Endothelial cell of umbilical vein (primary cell): Measurements from ENCODE around the gene NOP10. TPM values are rescaled to one million over a fixed set of nuclear protein-coding genes. Genes with fewer than 3 reads are reported as not detected.

Experiments used
- BruUV-seq: library from RNA; stranded (reverse); fragments of 400-500 nt; replicated peaks from 2 replicates; lab custom pipeline; 2021; lab: Mats Ljungman, UMichigan
- CTCF ChIA-PET: fragments of 300-600, 350-600 bp; sonication (Branson Sonifier 250); formaldehyde crosslinking; loops from one replicate; lab custom pipeline; 2021; ENCODE audit warnings: antibody characterized with exemption, inconsistent platforms; lab: Charles Lee
- POLR2A ChIA-PET: fragments of 300-600, 350-600 bp; sonication (Branson Sonifier 250); formaldehyde crosslinking; loops from one replicate; lab custom pipeline; 2021; ENCODE audit warnings: antibody characterized with exemption, inconsistent platforms; lab: Charles Lee
- DNase-seq: peaks from one replicate; pipeline ENCODE4 v3.0.0-alpha.2; 2011; ENCODE audit warnings: low read depth, low spot score
- FAIRE-seq: peaks from 2 replicates; lab custom pipeline; 2011; peaks lifted over from hg19 to GRCh38; lab: Jason Lieb, UNC
- H2AFZ ChIP-seq: 2 replicates; pipeline ENCODE4 v1.6.0; 2012; ENCODE audit warnings: low read depth, low read length, control low read depth, inconsistent platforms
- H3K27ac ChIP-seq: 2 replicates; pipeline ENCODE4 v1.5.1; 2011; ENCODE audit warnings: low read depth, mild to moderate bottlenecking, control low read depth, low read length, moderate library complexity; ENCODE audit not compliant: insufficient read depth
- H3K27me3 ChIP-seq, 2 experiments: 2 replicates each; pipeline versions ENCODE4 v1.6.0 to v1.6.1; 2011; ENCODE audit warnings: low read length in 2 of 2, mixed read lengths in 1 of 2; ENCODE audit not compliant: control insufficient read depth in 2 of 2, insufficient read depth in 2 of 2
- H3K36me3 ChIP-seq, 2 experiments: 2 replicates in 1 of 2; 3 replicates in 1 of 2; pipeline ENCODE4 v1.5.1; 2011; ENCODE audit warnings: low read length in 2 of 2, mild to moderate bottlenecking in 1 of 2, moderate library complexity in 1 of 2; ENCODE audit not compliant: control insufficient read depth in 2 of 2, insufficient read depth in 2 of 2; ENCODE audit errors: extremely low read depth in 1 of 2
- H3K4me1 ChIP-seq: 3 replicates; pipeline ENCODE4 v1.5.1; 2011; ENCODE audit warnings: mild to moderate bottlenecking, low read length; ENCODE audit not compliant: control insufficient read depth, insufficient read depth; ENCODE audit errors: extremely low read depth
- H3K4me2 ChIP-seq: 2 replicates; pipeline ENCODE4 v1.6.1; 2011; ENCODE audit warnings: low read length, control low read depth, mixed read lengths; ENCODE audit not compliant: insufficient read depth
- H3K4me3 ChIP-seq, 3 experiments: fragments of 200-600 bp in 1 of 3; sonication (generic), shearing (Covaris generic) in 1 of 3; replicated peaks in 1 of 3; 2 replicates each; pipeline ENCODE4 v1.5.1; 2011 to 2016; ENCODE audit warnings: control low read depth in 3 of 3, low read length in 3 of 3, mild to moderate bottlenecking in 2 of 3, inconsistent platforms in 1 of 3, low read depth in 1 of 3, moderate library complexity in 1 of 3; ENCODE audit not compliant: insufficient read depth in 1 of 3
- H3K79me2 ChIP-seq: 2 replicates; pipeline ENCODE4 v1.6.0; 2012; ENCODE audit warnings: low read length, inconsistent platforms; ENCODE audit not compliant: control insufficient read depth, insufficient read depth
- H3K9ac ChIP-seq: replicated peaks from 2 replicates; pipeline ENCODE3; 2011; ENCODE audit warnings: low read length, control low read depth; ENCODE audit not compliant: insufficient read depth; ENCODE audit errors: extremely low read depth
- H3K9me1 ChIP-seq: replicated peaks from 3 replicates; pipeline ENCODE4 v1.6.0; 2011; ENCODE audit warnings: mild to moderate bottlenecking, low read length; ENCODE audit not compliant: control insufficient read depth, insufficient read depth; ENCODE audit errors: extremely low read depth
- H3K9me3 ChIP-seq: replicated peaks from 2 replicates; pipeline ENCODE4 v1.5.1; 2012; ENCODE audit warnings: low read length, inconsistent platforms; ENCODE audit not compliant: control insufficient read depth, insufficient read depth
- H4K20me1 ChIP-seq: replicated peaks from 2 replicates; pipeline ENCODE3; 2011; ENCODE audit warnings: mild to moderate bottlenecking, low read length; ENCODE audit not compliant: control insufficient read depth, insufficient read depth; ENCODE audit errors: extremely low read depth
- CTCF ChIP-seq, 2 donors: IDR thresholded peaks; 1 replicate in 1 of 2; 2 replicates in 1 of 2; pipeline ENCODE4 v1.5.1; 2011; ENCODE audit warnings: low read length in 2 of 2, mild to moderate bottlenecking in 2 of 2, moderate library complexity in 2 of 2, control low read depth in 1 of 2, inconsistent platforms in 1 of 2, low read depth in 1 of 2; ENCODE audit not compliant: insufficient read depth in 1 of 2; ENCODE audit errors: extremely low read depth in 1 of 2
- EZH2 ChIP-seq: IDR thresholded peaks from 2 replicates; pipeline ENCODE4 v1.6.1; 2012; ENCODE audit warnings: borderline replicate concordance, low read depth, mild to moderate bottlenecking, moderate library complexity, low read length, inconsistent platforms; ENCODE audit not compliant: severe bottlenecking
- FOS ChIP-seq: IDR thresholded peaks from 2 replicates; pipeline ENCODE4 v1.6.1; 2011; ENCODE audit warnings: mild to moderate bottlenecking, low read length, moderate library complexity, borderline replicate concordance; ENCODE audit not compliant: insufficient read depth
- GATA2 ChIP-seq: IDR thresholded peaks from 2 replicates; pipeline ENCODE4 v1.7.0; 2011; ENCODE audit warnings: low read depth, mild to moderate bottlenecking, moderate library complexity, mixed read lengths, low read length; ENCODE audit not compliant: insufficient read length, insufficient read depth
- JUN ChIP-seq: IDR thresholded peaks from 2 replicates; pipeline ENCODE4 v1.6.1; 2011; ENCODE audit warnings: borderline replicate concordance, low read depth; ENCODE audit not compliant: insufficient read length, insufficient read depth
- MAX ChIP-seq: IDR thresholded peaks from 2 replicates; pipeline ENCODE4 v1.6.1; 2011; ENCODE audit not compliant: insufficient read depth, insufficient read length
- MYC ChIP-seq: IDR thresholded peaks from one replicate; pipeline ENCODE4 v1.6.1; 2011; ENCODE audit warnings: mild to moderate bottlenecking, low read depth, low read length
- POLR2A ChIP-seq: IDR thresholded peaks from 2 replicates; pipeline ENCODE4 v1.6.1; 2012; ENCODE audit warnings: low read depth, mild to moderate bottlenecking, control low read depth, low read length
- POLR2AphosphoS5 ChIP-seq: IDR thresholded peaks from 2 replicates; pipeline ENCODE4 v1.6.1; 2012; ENCODE audit warnings: low read depth, mild to moderate bottlenecking, control low read depth, low read length, moderate library complexity; ENCODE audit not compliant: insufficient read depth
- dilution Hi-C: fragments of 300-500 bp; cut with MboI; formaldehyde crosslinking; loops from one replicate; pipeline ENCODE4 v1.15.0; 2019; ENCODE audit warnings: low sequenced_read_pairs; ENCODE audit not compliant: extremely low pct_ligation_motif_present
- intact Hi-C: fragments of 100-400 bp; cut with micrococcal nuclease; formaldehyde crosslinking; loops from one replicate; pipeline ENCODE4 v1.10.0; 2022
- polyA plus RNA-seq, 4 experiments: library from polyadenylated mRNA; depleted of rRNA in 3 of 4; stranded (reverse) in 3 of 4; unstranded in 1 of 4; fragments of >200 nt; gene quantifications; 2 replicates each; pipeline versions ENCODE4 v1.2.1 to v1.2.3, GENCODE V29; 2011 to 2012; ENCODE audit warnings: missing spikeins in 1 of 4
- total RNA-seq: library from RNA; stranded (reverse); gene quantifications from 2 replicates; pipeline ENCODE4 v1.2.3, GENCODE V29; 2021

NOP10 gene
- total and polyA plus RNA-seq, 2 donors (not counting 3 experiments of a cell fraction or from before 2014, with no cell fraction given) = 225 to 710 TPM

GRCh38 chr15:34354286-34354685 is 11.3 kb upstream of the NOP10 start:
- H3K4me1 ChIP-seq = no peaks in the 10 kb centered on the region
- no peaks in the 10 kb centered on the region for H3K27me3 ChIP-seq
- TF ChIP-seq FOS = no peak
- TF ChIP-seq GATA2 = no peak
- TF ChIP-seq CTCF (IDR thresholded peaks at IDR 0.05; ENCODE audit: extremely low read depth in 1 of 2, insufficient read depth in 1 of 2, low read depth in 1 of 2, low read length in 2 of 2) = no peak
- TF ChIP-seq POLR2AphosphoS5 = no peak
- no peaks in the 10 kb centered on the region for H4K20me1 ChIP-seq
- no peak overlapping the region for H3K4me2 ChIP-seq
- H3K4me3 ChIP-seq = no peak overlapping the region
- DNase-seq (no peak), FAIRE-seq (no peak)
- POLR2A ChIA-PET = no interaction called here
- CTCF ChIA-PET = interaction anchor here (0.7 to 3.2 kb wide), 2 partner anchors 13 to 17 kb away, joined by 3 to 16 read pairs; partner anchors contain the start of genes LPCAT4 and SLC12A6
- intact Hi-C loops = no loop called here
- H3K36me3 ChIP-seq = peaks cover 3 to 7% of the 10 kb centered on the region in 2 experiments
- no peak overlapping the region for H3K9ac ChIP-seq
- no peak overlapping the region for H2AFZ ChIP-seq
- dilution Hi-C loops = no loop called here
- H3K9me1 ChIP-seq = no peaks in the 10 kb centered on the region
- H3K27ac ChIP-seq = no peak overlapping the region
- H3K79me2 ChIP-seq = no peaks in the 10 kb centered on the region
- BruUV-seq = no TSS peak
- H3K9me3 ChIP-seq = no peaks in the 10 kb centered on the region

GRCh38 chr15:34353627-34354026 is 10.7 kb upstream of the NOP10 start:
- Histone ChIP-seq H3K36me3 (peaks cover 2 to 3% of the 10 kb centered on the region in 2 experiments), H4K20me1 (no peaks in the 10 kb centered on the region), H2AFZ (no peak overlapping the region), H3K4me3 (no peak overlapping the region), H3K4me2 (no peak overlapping the region), H3K27ac (no peak overlapping the region), H3K79me2 (no peaks in the 10 kb centered on the region), H3K4me1 (no peaks in the 10 kb centered on the region), H3K27me3 (no peaks in the 10 kb centered on the region), H3K9me1 (no peaks in the 10 kb centered on the region), H3K9me3 (no peaks in the 10 kb centered on the region), H3K9ac (no peak overlapping the region)
- dilution Hi-C loops (no loop called here), intact Hi-C loops (no loop called here)
- DNase-seq = no peak
- ChIA-PET POLR2A (interaction anchor here (0.5 kb wide), 1 partner anchor 10 kb away, joined by 4 read pairs; no protein-coding TSS in a partner anchor), CTCF (interaction anchor here (1.0 to 3.2 kb wide), 3 partner anchors 10 to 113 kb away, joined by 3 to 16 read pairs (median 6); partner anchors contain the start of genes LPCAT4, NOP10 and NUTM1)
- no TSS peak for BruUV-seq
- TF ChIP-seq POLR2A = no peak
- TF ChIP-seq CTCF (IDR thresholded peaks at IDR 0.05; ENCODE audit: extremely low read depth in 1 of 2, insufficient read depth in 1 of 2, low read depth in 1 of 2, low read length in 2 of 2) = no peak
- no peak for TF ChIP-seq MAX
- no peak for TF ChIP-seq GATA2
- no peak for TF ChIP-seq MYC
- no peak for TF ChIP-seq EZH2
- TF ChIP-seq POLR2AphosphoS5 = no peak
- no peak for TF ChIP-seq JUN
- no peak for TF ChIP-seq FOS
- FAIRE-seq = no peak
